SJSA1 (cell line): Measurements from ENCODE around the gene MAGI1. TPM values are rescaled to one million over a fixed set of nuclear protein-coding genes. Genes with fewer than 3 reads are reported as not detected.

Experiments used
- DNase-seq, 2 experiments: peaks; one replicate each; pipeline ENCODE4 v3.0.0-alpha.2; 2015 to 2020; ENCODE audit warnings: low spot score in 2 of 2, low read depth in 1 of 2
- H3K27ac ChIP-seq: fragments of 250-450 bp; sonication (Bioruptor Pico); 2 replicates; pipeline ENCODE4 v1.5.1; 2020; ENCODE audit warnings: mild to moderate bottlenecking, moderate library complexity
- H3K27me3 ChIP-seq: fragments of 250-450 bp; sonication (Bioruptor Pico); replicated peaks from 2 replicates; pipeline ENCODE4 v1.5.1; 2020; ENCODE audit warnings: mild to moderate bottlenecking, moderate library complexity
- H3K36me3 ChIP-seq: fragments of 250-450 bp; sonication (Bioruptor Pico); 2 replicates; pipeline ENCODE4 v1.5.1; 2020; ENCODE audit warnings: mild to moderate bottlenecking
- H3K4me1 ChIP-seq: fragments of 250-450 bp; sonication (Bioruptor Pico); replicated peaks from 2 replicates; pipeline ENCODE4 v1.6.1; 2021; ENCODE audit warnings: mild to moderate bottlenecking
- H3K4me3 ChIP-seq: fragments of 250-450 bp; sonication (Bioruptor Pico); 2 replicates; pipeline ENCODE4 v1.5.1; 2020; ENCODE audit warnings: mild to moderate bottlenecking
- H3K9me3 ChIP-seq: fragments of 250-450 bp; sonication (Bioruptor Pico); replicated peaks from 2 replicates; pipeline ENCODE4 v1.5.1; 2020; ENCODE audit warnings: mild to moderate bottlenecking
- total RNA-seq: library from RNA; depleted of rRNA; stranded (reverse); fragments of >200 nt; shearing (Covaris generic); gene quantifications from 2 replicates; pipeline ENCODE4 v1.2.3, GENCODE V29; 2014

Gene MAGI1
- total RNA-seq, 1 experiment from 2014 or later = 4.6 TPM

- Histone ChIP-seq H3K27ac (no peak overlapping the region), H3K27me3 (no peaks in the 10 kb centered on the region; the same call in 1 of the 2 replicates), H3K4me1 (peaks cover 6% of the 10 kb centered on the region; the same call in 1 of the 2 replicates), H3K9me3 (no peaks in the 10 kb centered on the region), H3K4me3 (no peak overlapping the region), H3K36me3 (no peaks in the 10 kb centered on the region)
- DNase-seq = no peak
Measured at GRCh38 chr3:65444447-65444815, 594.3 kb downstream of the MAGI1 start.

- Histone ChIP-seq H3K9me3 (no peaks in the 10 kb centered on the region), H3K4me1 (peaks cover 6% of the 10 kb centered on the region; the same call in 1 of the 2 replicates), H3K27me3 (no peaks in the 10 kb centered on the region; the same call in 1 of the 2 replicates), H3K36me3 (no peaks in the 10 kb centered on the region), H3K4me3 (no peak overlapping the region), H3K27ac (no peak overlapping the region)
- no peak for DNase-seq
Measured at GRCh38 chr3:65443739-65444446, 594.8 kb downstream of the MAGI1 start.

GRCh38 chr3:65439641-65440284, 599.0 kb downstream of the MAGI1 start:
- Histone ChIP-seq H3K36me3 (no peaks in the 10 kb centered on the region), H3K4me1 (peaks cover 6% of the 10 kb centered on the region; the same call in 1 of the 2 replicates), H3K4me3 (no peak overlapping the region), H3K9me3 (no peaks in the 10 kb centered on the region), H3K27ac (no peak overlapping the region), H3K27me3 (no peaks in the 10 kb centered on the region; the same call in 1 of the 2 replicates)
- DNase-seq = peak; percentile 34 to 45

DNA sequence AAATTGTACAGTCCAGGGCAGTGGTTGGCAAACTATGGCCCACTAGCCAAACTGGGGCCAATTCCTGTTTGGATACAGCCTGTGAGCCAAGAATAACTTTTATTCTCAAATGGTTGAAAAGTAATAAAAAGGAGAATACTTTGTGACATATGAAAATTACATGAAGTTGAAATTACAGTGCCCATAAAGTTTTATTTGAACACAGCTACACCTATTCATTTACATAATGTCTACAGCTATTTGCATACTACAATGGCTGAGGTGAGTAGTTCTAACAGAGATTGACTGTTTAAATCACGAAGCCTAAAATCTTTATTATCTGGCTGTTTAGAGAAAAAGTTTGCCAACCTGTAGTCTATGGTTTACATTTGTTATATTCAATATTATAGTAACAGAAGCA, 600.1 kb downstream of the MAGI1 start:
- Histone ChIP-seq H3K4me3 (no peak overlapping the region), H3K9me3 (no peaks in the 10 kb centered on the region), H3K4me1 (peaks cover 6% of the 10 kb centered on the region; the same call in 1 of the 2 replicates), H3K36me3 (no peaks in the 10 kb centered on the region; the same call in 1 of the 2 replicates), H3K27ac (no peak overlapping the region), H3K27me3 (no peaks in the 10 kb centered on the region)
- DNase-seq = no peak

GRCh38 chr3:65438096-65438495, 600.6 kb downstream of the MAGI1 start:
- Histone ChIP-seq H3K27ac (no peak overlapping the region), H3K4me1 (peaks cover 6% of the 10 kb centered on the region; the same call in 1 of the 2 replicates), H3K36me3 (no peaks in the 10 kb centered on the region; the same call in 1 of the 2 replicates), H3K4me3 (no peak overlapping the region), H3K9me3 (no peaks in the 10 kb centered on the region), H3K27me3 (no peaks in the 10 kb centered on the region)
- DNase-seq = no peak

GRCh38 chr3:65436580-65436979, 602.1 kb downstream of the MAGI1 start:
- no peak overlapping the region for H3K27ac ChIP-seq
- DNase-seq = no peak
- H3K9me3 ChIP-seq = no peaks in the 10 kb centered on the region

GRCh38 chr3:65433480-65433879, 605.2 kb downstream of the MAGI1 start:
- Histone ChIP-seq H3K4me1 (no peaks in the 10 kb centered on the region), H3K4me3 (no peak overlapping the region), H3K27ac (no peak overlapping the region), H3K27me3 (no peaks in the 10 kb centered on the region), H3K36me3 (no peaks in the 10 kb centered on the region; the same call in 1 of the 2 replicates), H3K9me3 (no peaks in the 10 kb centered on the region)
- DNase-seq = no peak

More at GRCh38 chr3:65436580-65436979, 602.1 kb downstream of the MAGI1 start:
- Histone ChIP-seq H3K36me3 (no peaks in the 10 kb centered on the region; the same call in 1 of the 2 replicates), H3K4me1 (peaks cover 6% of the 10 kb centered on the region; the same call in 1 of the 2 replicates), H3K27me3 (no peaks in the 10 kb centered on the region), H3K4me3 (no peak overlapping the region)

DNA sequence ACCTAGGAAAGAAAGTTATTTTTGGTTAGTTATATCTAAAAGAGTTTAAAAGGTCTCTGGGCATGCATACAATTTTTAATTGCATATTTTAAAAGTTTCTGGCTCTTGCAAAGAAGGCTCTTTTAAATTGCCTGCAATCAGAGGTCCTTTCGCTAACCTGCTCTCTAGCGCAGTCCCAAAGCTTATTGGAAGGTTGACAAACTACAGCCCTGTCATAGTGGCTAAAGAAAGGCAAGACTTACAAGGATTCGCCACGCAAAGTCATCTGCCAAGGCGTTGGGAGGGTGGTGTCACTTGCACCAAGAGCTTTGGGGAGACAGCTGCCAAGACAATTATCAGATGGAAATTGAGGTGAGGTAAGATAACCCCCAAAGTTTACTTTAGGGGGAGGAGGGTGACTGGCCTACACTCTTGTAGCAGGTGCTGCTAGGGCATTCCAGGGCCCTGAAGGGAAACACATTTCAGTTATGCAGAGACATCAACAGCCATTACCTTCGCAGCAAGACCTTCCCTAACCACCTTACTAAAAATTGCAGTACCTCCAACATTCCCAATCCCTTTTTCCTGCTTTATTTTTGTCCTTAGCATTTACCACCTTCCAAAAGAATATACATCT, 606.2 kb downstream of the MAGI1 start:
- Histone ChIP-seq H3K27me3 (no peaks in the 10 kb centered on the region), H3K4me3 (no peak overlapping the region), H3K27ac (no peak overlapping the region), H3K4me1 (no peaks in the 10 kb centered on the region), H3K36me3 (no peaks in the 10 kb centered on the region; the same call in 1 of the 2 replicates), H3K9me3 (no peaks in the 10 kb centered on the region)
- no peak for DNase-seq

DNA sequence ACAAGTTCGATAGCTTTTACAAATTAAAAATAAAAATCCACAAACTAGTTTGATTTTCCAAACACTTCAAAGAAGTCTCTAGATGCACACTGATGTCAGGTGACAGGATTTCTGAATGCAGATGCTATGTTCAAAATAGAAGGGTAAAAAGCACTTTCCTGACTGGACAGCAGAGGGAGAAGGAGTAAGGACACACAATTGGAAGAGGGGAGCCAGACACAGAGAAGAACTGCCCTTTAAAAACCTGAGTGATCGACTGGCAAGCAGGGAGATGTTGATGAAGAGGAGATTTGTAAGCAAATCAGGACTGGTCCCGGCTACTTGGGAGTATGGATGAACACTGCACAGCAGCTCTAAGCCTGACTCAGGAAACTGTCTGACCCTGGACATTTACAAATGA, 612.8 kb downstream of the MAGI1 start:
- no peak overlapping the region for H3K27ac ChIP-seq
- no peak for DNase-seq
- no peaks in the 10 kb centered on the region for H3K4me1 ChIP-seq
- H3K27me3 ChIP-seq = no peaks in the 10 kb centered on the region
- no peak overlapping the region for H3K4me3 ChIP-seq
- H3K36me3 ChIP-seq = no peaks in the 10 kb centered on the region
- no peaks in the 10 kb centered on the region for H3K9me3 ChIP-seq

- no peak overlapping the region for H3K4me3 ChIP-seq
- H3K27ac ChIP-seq = no peak overlapping the region
- no peaks in the 10 kb centered on the region for H3K27me3 ChIP-seq
- H3K36me3 ChIP-seq = no peaks in the 10 kb centered on the region
- H3K9me3 ChIP-seq = no peaks in the 10 kb centered on the region
- no peak for DNase-seq
- H3K4me1 ChIP-seq = no peaks in the 10 kb centered on the region
Measured at GRCh38 chr3:65422154-65422553, 616.6 kb downstream of the MAGI1 start.

DNA sequence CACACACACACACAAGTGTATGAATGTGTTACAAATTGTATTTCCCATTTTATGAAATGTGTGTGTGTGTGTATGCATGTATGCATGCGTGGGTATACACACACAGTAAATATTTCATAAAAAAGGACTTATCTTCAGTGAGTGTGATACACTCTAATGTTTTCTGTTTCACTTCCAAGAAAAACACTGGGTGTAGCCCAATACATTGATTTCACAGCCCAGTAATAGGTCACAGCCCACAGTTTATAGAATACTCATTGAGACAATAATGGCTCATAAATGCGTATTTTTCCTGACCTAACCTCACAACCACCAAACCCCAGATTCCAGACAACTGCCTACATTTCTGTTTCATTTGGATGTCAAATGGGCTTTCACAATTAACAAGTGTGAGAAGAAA, 619.5 kb downstream of the MAGI1 start:
- Histone ChIP-seq H3K4me1 (no peaks in the 10 kb centered on the region), H3K4me3 (no peak overlapping the region), H3K36me3 (no peaks in the 10 kb centered on the region), H3K27ac (no peak overlapping the region), H3K9me3 (no peaks in the 10 kb centered on the region), H3K27me3 (no peaks in the 10 kb centered on the region)
- no peak for DNase-seq

DNA sequence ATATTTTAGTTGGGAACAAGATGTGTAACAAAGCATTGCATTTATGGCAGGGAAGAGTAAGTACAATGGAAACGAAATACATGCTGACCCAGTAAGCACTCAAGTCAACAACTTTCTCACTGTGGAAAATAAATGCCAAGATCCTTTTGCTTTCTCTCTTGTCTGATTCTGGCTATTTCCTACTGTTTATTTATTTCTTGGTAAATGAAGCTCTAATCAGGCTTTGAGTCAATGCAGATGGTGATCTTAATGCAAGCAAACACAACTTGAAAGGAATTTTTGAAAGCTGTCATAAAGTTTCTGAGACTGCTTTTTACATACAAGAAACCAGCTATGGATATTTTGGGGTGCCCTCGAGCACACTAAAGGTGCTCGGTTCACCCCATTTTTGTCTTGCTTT, 624.8 kb downstream of the MAGI1 start:
- no peak for DNase-seq
- Histone ChIP-seq H3K9me3 (no peaks in the 10 kb centered on the region), H3K4me3 (no peak overlapping the region), H3K36me3 (no peaks in the 10 kb centered on the region), H3K27ac (no peak overlapping the region), H3K27me3 (no peaks in the 10 kb centered on the region), H3K4me1 (no peaks in the 10 kb centered on the region)

DNA sequence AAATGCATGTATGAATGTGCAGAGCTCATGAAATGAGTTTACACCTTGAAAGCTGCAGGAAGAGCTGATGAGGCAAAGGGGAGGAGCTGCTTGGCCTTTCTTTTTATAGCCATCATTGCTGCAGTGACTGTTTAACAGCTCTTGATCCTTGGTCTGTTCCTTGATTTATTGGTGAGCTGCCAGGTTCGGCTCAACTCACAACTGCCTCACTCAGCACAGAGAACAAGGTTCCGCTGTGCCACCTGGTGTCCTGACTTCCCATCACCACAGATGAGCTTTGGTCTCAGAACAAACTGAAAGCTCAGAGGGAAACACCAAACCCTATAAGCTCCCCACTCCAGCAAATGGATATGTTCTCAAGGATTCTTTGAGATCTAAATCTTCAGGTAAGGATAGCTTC, 626.1 kb downstream of the MAGI1 start:
- Histone ChIP-seq H3K27me3 (no peaks in the 10 kb centered on the region), H3K4me3 (no peak overlapping the region), H3K27ac (no peak overlapping the region), H3K9me3 (0 out of 2 replicates have a peak, but pooled peaks cover 2% of the 10 kb centered on the region), H3K36me3 (no peaks in the 10 kb centered on the region), H3K4me1 (no peaks in the 10 kb centered on the region)
- no peak for DNase-seq

DNA sequence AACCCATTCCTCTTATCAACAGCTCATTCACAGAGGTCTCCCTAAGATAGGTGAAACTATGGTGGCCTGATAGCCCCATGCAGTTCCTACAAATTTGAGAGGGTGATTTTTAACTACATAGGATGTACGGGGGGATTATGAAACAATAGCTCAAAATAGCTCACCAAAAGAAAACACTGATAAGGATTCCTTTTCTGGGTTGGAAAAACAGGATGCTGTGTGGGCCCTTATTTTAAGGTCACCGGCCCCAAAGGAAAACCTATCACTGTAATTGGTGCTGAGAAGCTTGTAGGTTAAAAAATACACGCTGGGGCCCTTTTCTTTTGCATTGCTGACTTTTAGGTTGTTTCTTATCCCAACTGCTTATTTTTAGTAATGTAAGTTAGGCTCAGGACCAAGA, 627.4 kb downstream of the MAGI1 start:
- H3K27me3 ChIP-seq = no peaks in the 10 kb centered on the region
- H3K4me3 ChIP-seq = no peak overlapping the region
- H3K4me1 ChIP-seq = no peaks in the 10 kb centered on the region
- H3K9me3 ChIP-seq = 0 out of 2 replicates have a peak, but pooled peaks cover 2% of the 10 kb centered on the region
- H3K27ac ChIP-seq = no peak overlapping the region
- H3K36me3 ChIP-seq = no peaks in the 10 kb centered on the region
- DNase-seq = no peak
